ENCODE results near the gene CAV1.

Gene CAV1

GRCh38 chr7:116570306-116570705 lies 45.5 kb downstream of the CAV1 start:
- TF ChIP-seq, protein P1, sequence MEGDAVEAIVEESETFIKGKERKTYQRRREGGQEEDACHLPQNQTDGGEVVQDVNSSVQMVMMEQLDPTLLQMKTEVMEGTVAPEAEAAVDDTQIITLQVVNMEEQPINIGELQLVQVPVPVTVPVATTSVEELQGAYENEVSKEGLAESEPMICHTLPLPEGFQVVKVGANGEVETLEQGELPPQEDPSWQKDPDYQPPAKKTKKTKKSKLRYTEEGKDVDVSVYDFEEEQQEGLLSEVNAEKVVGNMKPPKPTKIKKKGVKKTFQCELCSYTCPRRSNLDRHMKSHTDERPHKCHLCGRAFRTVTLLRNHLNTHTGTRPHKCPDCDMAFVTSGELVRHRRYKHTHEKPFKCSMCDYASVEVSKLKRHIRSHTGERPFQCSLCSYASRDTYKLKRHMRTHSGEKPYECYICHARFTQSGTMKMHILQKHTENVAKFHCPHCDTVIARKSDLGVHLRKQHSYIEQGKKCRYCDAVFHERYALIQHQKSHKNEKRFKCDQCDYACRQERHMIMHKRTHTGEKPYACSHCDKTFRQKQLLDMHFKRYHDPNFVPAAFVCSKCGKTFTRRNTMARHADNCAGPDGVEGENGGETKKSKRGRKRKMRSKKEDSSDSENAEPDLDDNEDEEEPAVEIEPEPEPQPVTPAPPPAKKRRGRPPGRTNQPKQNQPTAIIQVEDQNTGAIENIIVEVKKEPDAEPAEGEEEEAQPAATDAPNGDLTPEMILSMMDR (conservative IDR thresholded peaks at IDR 0.05): no peak
- no peak for TF ChIP-seq ZFX (IDR thresholded peaks at IDR 0.05)
- H3K27ac ChIP-seq: no peak overlapping the region

GRCh38 chr7:116571037-116571436 lies 46.2 kb downstream of the CAV1 start:
- TF ChIP-seq ZFX (IDR thresholded peaks at IDR 0.05): no peak
- TF ChIP-seq, protein P1 (conservative IDR thresholded peaks at IDR 0.05): no peak
- no peak overlapping the region for H3K27ac ChIP-seq

- TF ChIP-seq ZFX (IDR thresholded peaks at IDR 0.05): no peak
- TF ChIP-seq, protein P1 (conservative IDR thresholded peaks at IDR 0.05): no peak
- H3K27ac ChIP-seq: no peak overlapping the region
Measured at GRCh38 chr7:116571552-116571951, 46.7 kb downstream of the CAV1 start.

GRCh38 chr7:116572036-116572435 lies 47.2 kb downstream of the CAV1 start:
- no peak for TF ChIP-seq ZFX (IDR thresholded peaks at IDR 0.05)
- H3K27ac ChIP-seq: no peak overlapping the region

GRCh38 chr7:116573541-116573940 lies 48.7 kb downstream of the CAV1 start:
- no peak overlapping the region for H3K27ac ChIP-seq
- TF ChIP-seq, protein P1 (conservative IDR thresholded peaks at IDR 0.05): no peak
- TF ChIP-seq ZFX (IDR thresholded peaks at IDR 0.05): no peak

DNA sequence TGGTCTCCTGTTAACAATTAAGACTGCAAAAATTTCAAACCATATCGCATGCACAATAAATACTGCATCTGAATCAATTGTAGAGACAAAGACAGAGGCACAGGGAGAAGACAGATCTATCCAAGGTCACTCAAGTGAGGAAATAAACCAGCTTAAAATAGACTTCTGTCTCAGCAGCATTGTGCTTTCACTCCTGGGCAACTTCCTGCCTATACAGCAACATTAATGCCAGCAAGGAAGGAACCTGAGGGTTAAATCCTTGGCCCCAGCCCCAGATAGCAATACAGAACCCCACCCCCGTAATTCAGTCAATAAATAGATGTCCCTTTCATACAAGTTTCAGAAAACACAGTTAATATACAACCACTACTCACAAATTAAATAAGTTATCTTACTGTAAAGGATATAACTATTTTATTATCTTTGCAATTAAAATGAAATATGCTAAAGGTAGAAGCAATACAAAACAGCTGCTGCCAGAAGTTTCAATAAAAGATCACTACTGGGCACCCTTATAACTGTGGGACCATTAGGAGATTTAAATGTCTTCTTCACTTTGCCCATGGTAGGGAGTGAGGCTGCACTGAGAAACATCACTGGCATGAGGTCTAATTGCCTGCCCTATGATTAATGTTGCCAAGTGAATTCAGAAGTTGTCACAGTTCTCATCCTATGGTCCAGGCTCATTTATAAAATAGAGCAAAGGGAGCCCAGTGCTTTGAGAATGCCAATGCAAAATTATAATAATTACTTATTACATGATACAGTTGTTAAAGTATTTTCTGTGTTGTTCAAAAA lies 49.4 kb downstream of the CAV1 start:
- H3K27ac ChIP-seq: no peak overlapping the region
- TF ChIP-seq, protein P1 (conservative IDR thresholded peaks at IDR 0.05): no peak
- no peak for TF ChIP-seq ZFX (IDR thresholded peaks at IDR 0.05)

- no peak overlapping the region for H3K27ac ChIP-seq
Measured at GRCh38 chr7:116575853-116576252, 51.0 kb downstream of the CAV1 start.

GRCh38 chr7:116576350-116577319 lies 51.8 kb downstream of the CAV1 start:
- no peak overlapping the region for H3K27ac ChIP-seq

More at GRCh38 chr7:116575853-116576252, 51.0 kb downstream of the CAV1 start:
- TF ChIP-seq ZFX (IDR thresholded peaks at IDR 0.05): no peak

More at GRCh38 chr7:116576350-116577319, 51.8 kb downstream of the CAV1 start:
- TF ChIP-seq, protein P1 (conservative IDR thresholded peaks at IDR 0.05): no peak
- no peak for TF ChIP-seq ZFX (IDR thresholded peaks at IDR 0.05)
